Measurements from ENCODE around the gene APOBEC3H. TPM values are rescaled to one million over a fixed set of nuclear protein-coding genes. Genes with fewer than 3 reads are reported as not detected.

Gene APOBEC3H
- total RNA-seq, 1 experiment from 2014 or later = 0.87 TPM

DNA sequence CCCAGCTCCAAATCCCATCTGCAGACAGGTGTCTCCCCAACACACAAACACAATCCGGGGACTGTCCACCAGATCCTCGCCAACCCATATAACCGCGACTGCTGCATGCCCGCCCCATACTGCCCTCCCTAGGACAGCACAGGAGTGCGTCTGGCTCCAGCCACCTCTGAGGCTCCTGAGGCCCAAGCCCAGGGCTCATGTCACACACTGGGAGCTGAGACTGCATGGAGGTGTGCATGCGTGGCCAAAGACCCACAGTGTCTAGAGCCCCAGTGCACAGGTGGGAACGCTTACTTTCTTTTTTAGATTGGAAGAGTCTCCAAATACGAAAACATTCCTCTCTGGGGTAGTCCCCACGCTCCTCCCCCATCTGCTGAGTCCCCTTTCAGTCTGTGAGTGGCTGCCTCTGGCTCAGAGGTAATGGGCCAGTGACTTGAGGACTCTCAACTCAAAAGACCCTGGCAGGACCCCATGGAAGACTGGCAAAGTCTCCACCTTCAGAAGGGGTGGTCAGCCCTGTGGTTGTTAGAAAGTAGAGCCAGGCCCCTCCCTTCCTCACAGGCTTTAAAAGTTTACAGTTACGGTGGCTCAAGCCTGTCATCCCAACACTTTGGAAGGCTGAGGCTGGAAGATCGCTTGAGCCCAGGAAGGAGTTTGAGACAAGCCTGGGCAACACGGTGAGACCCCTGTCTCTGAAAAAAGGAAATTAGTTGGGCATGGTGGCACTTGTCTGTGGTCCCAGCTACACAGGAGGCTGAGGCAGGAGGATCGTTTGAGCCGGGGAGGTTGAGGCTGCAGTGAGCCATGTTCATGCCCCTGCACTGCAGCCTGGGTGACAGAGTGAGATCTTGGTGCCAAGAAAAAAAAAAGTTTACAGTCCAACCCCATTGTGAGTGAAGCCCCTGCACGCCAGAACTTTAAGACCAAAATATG lies 53.1 kb downstream of the APOBEC3H start:
- peaks cover 8% of the 10 kb centered on the region; the same call in 1 of the 2 replicates for H3K4me1 ChIP-seq (ENCODE audit: insufficient read depth, low read length)
- no TSS peak for BruUV-seq (replicated peaks)
- no peak overlapping the region for H2AFZ ChIP-seq (ENCODE audit: low read length)
- H3K36me3 ChIP-seq (ENCODE audit: low read depth, low read length) = no peaks in the 10 kb centered on the region
- H3K4me2 ChIP-seq (ENCODE audit: low read length) = no peak overlapping the region
- no peak overlapping the region for H3K27ac ChIP-seq (ENCODE audit: low read length)
- DNase-seq (no peak), ATAC-seq (no peak)
- H3F3A ChIP-seq (ENCODE audit: low read length, unreplicated experiment) = no peaks in the 10 kb centered on the region
- H3K9me2 ChIP-seq (replicated peaks; ENCODE audit: low read length) = no peaks in the 10 kb centered on the region
- H3K9me3 ChIP-seq (ENCODE audit: low read length) = no peaks in the 10 kb centered on the region
- H4K20me1 ChIP-seq (ENCODE audit: low read length) = no peaks in the 10 kb centered on the region
- intact Hi-C loops (cut with micrococcal nuclease) = loop anchor here (5.0 kb wide), 1 partner anchor 167 kb away; the partner anchor contains the start of gene RPL3
- no peaks in the 10 kb centered on the region for H3K27me3 ChIP-seq (ENCODE audit: low read length)
- ChIA-PET POLR2A (ENCODE audit: unreplicated experiment) (no interaction called here), CTCF (interaction anchor here (0.6 kb wide), 1 partner anchor 560 kb away, joined by 8 read pairs; no protein-coding TSS in a partner anchor)
- TF ChIP-seq EZH2 (IDR thresholded peaks at IDR 0.05; ENCODE audit: low read length, unreplicated experiment) = no peak
- no peak for TF ChIP-seq EZH2phosphoT487 (IDR thresholded peaks at IDR 0.05; ENCODE audit: borderline replicate concordance, low read length)
- TF ChIP-seq, protein P1, sequence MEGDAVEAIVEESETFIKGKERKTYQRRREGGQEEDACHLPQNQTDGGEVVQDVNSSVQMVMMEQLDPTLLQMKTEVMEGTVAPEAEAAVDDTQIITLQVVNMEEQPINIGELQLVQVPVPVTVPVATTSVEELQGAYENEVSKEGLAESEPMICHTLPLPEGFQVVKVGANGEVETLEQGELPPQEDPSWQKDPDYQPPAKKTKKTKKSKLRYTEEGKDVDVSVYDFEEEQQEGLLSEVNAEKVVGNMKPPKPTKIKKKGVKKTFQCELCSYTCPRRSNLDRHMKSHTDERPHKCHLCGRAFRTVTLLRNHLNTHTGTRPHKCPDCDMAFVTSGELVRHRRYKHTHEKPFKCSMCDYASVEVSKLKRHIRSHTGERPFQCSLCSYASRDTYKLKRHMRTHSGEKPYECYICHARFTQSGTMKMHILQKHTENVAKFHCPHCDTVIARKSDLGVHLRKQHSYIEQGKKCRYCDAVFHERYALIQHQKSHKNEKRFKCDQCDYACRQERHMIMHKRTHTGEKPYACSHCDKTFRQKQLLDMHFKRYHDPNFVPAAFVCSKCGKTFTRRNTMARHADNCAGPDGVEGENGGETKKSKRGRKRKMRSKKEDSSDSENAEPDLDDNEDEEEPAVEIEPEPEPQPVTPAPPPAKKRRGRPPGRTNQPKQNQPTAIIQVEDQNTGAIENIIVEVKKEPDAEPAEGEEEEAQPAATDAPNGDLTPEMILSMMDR (conservative IDR thresholded peaks at IDR 0.05; ENCODE audit: low read depth, low read length) = no peak
- no peaks in the 10 kb centered on the region for H3K79me2 ChIP-seq (ENCODE audit: low read length)
- no peak overlapping the region for H3K4me3 ChIP-seq (ENCODE audit: low read length)
- H3K9ac ChIP-seq (ENCODE audit: low read length) = no peak overlapping the region

DNA sequence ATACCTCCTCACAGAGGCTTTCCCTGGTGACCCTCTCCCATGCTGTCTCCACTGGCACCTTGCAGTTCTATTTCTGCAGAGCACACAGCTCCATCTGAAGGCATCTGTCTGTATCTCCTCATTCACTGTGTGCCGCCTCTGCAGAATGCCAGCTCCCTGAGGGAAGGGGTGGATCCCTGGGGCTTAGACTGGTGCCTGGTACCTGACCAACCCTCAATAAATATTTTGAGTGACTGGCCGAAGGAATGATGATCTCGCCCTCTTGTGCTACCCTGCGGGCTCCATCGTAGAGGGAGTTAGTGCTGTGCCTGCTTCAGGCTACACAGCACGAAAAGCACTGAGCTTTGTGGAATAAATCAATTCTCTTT lies 53.8 kb downstream of the APOBEC3H start:
- TF ChIP-seq EZH2 (IDR thresholded peaks at IDR 0.05; ENCODE audit: low read length, unreplicated experiment) (no peak), EZH2phosphoT487 (IDR thresholded peaks at IDR 0.05; ENCODE audit: borderline replicate concordance, low read length) (no peak)
- TF ChIP-seq, protein P1 (conservative IDR thresholded peaks at IDR 0.05; ENCODE audit: low read depth, low read length) = no peak
- no peak overlapping the region for H3K4me3 ChIP-seq (ENCODE audit: low read length)
- intact Hi-C loops (cut with micrococcal nuclease) = loop anchor here (5.0 kb wide), 1 partner anchor 166 kb away; the partner anchor contains the start of gene RPL3
- no peaks in the 10 kb centered on the region for H3F3A ChIP-seq (ENCODE audit: low read length, unreplicated experiment)
- ChIA-PET POLR2A (ENCODE audit: unreplicated experiment) (no interaction called here), CTCF (no interaction called here)
- no peaks in the 10 kb centered on the region for H3K27me3 ChIP-seq (ENCODE audit: low read length)
- no TSS peak for BruUV-seq (replicated peaks)
- DNase-seq (peak; percentile 22), ATAC-seq (peak; percentile 20; the same call in 1 of the 2 replicates)
- H4K20me1 ChIP-seq (ENCODE audit: low read length) = no peaks in the 10 kb centered on the region
- H3K27ac ChIP-seq (ENCODE audit: low read length) = no peak overlapping the region
- no peak overlapping the region for H3K9ac ChIP-seq (ENCODE audit: low read length)
- H2AFZ ChIP-seq (ENCODE audit: low read length) = no peak overlapping the region
- H3K4me1 ChIP-seq (ENCODE audit: insufficient read depth, low read length) = peaks cover 8% of the 10 kb centered on the region; the same call in 1 of the 2 replicates
- H3K9me3 ChIP-seq (ENCODE audit: low read length) = no peaks in the 10 kb centered on the region
- no peak overlapping the region for H3K4me2 ChIP-seq (ENCODE audit: low read length)
- no peaks in the 10 kb centered on the region for H3K9me2 ChIP-seq (replicated peaks; ENCODE audit: low read length)
- no peaks in the 10 kb centered on the region for H3K79me2 ChIP-seq (ENCODE audit: low read length)
- no peaks in the 10 kb centered on the region for H3K36me3 ChIP-seq (ENCODE audit: low read depth, low read length)

Measured in PC-3 (cell line).